NCI-H2081 treated with DMSO at 0.1 percent for 48 hours (cell line): ENCODE results near the gene SDK2.
A peak's percentile ranks its signal among the peaks of the same experiment; 100 is the strongest.

Experiments
- DNase-seq: peaks from one replicate; lab custom pipeline; 2025; lab: John Stamatoyannopoulos, UW

The SDK2 gene

GRCh38 chr17:73506470-73507435, 137.5 kb downstream of the SDK2 start:
- DNase-seq: peak; percentile 39

- no peak for DNase-seq
Observed at GRCh38 chr17:73503560-73503959, 140.7 kb downstream of the SDK2 start.

GRCh38 chr17:73500414-73500999, 143.7 kb downstream of the SDK2 start:
- no peak for DNase-seq

GRCh38 chr17:73498886-73499554, 145.2 kb downstream of the SDK2 start:
- no peak for DNase-seq

GRCh38 chr17:73498176-73498575, 146.1 kb downstream of the SDK2 start:
- DNase-seq: no peak

- DNase-seq: no peak
Observed at GRCh38 chr17:73497721-73498120, 146.5 kb downstream of the SDK2 start.

- no peak for DNase-seq
Observed at GRCh38 chr17:73496232-73496631, 148.0 kb downstream of the SDK2 start.

- no peak for DNase-seq
Observed at GRCh38 chr17:73495641-73496040, 148.6 kb downstream of the SDK2 start.

GRCh38 chr17:73494950-73495349, 149.3 kb downstream of the SDK2 start:
- DNase-seq: no peak

GRCh38 chr17:73493956-73494926, 150.0 kb downstream of the SDK2 start:
- DNase-seq: no peak

GRCh38 chr17:73492821-73493814, 151.1 kb downstream of the SDK2 start:
- peak; percentile 32 for DNase-seq

GRCh38 chr17:73492125-73492820, 152.0 kb downstream of the SDK2 start:
- no peak for DNase-seq

GRCh38 chr17:73491648-73492047, 152.6 kb downstream of the SDK2 start:
- no peak for DNase-seq

GRCh38 chr17:73490851-73491250, 153.4 kb downstream of the SDK2 start:
- DNase-seq: no peak

GRCh38 chr17:73489991-73490390, 154.3 kb downstream of the SDK2 start:
- DNase-seq: no peak

- DNase-seq: no peak
Observed at GRCh38 chr17:73489333-73489732, 154.9 kb downstream of the SDK2 start.

GRCh38 chr17:73485130-73485529, 159.1 kb downstream of the SDK2 start:
- no peak for DNase-seq

GRCh38 chr17:73482894-73483293, 161.4 kb downstream of the SDK2 start:
- DNase-seq: no peak

- no peak for DNase-seq
Observed at GRCh38 chr17:73482251-73482716, 162.0 kb downstream of the SDK2 start.

- DNase-seq: no peak
Observed at GRCh38 chr17:73481676-73482075, 162.6 kb downstream of the SDK2 start.
